ENCODE results near the gene TPMT.

The TPMT gene

DNA sequence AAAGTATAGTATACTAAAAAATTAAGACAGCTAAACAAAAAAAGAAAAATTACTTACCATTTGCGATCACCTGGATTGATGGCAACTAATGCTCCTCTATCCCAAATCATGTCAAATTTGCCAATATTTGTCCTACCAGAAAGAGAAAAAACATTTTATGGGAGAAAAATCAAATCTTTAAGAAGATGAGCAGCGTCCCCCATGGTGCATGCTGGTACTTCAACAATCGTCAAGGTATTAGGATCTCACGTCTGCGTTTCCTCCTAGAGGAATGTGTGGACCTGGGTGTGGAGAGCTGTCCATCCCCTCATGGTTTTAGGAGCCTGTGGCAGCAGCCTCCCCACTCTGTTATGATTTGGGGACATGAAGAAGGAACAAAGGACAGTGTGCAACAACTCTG lies 16.0 kb downstream of the TPMT start:
- Histone ChIP-seq H3K4me3 (ENCODE audit: low read length) (no peak overlapping the region), H3K9me2 (replicated peaks; ENCODE audit: insufficient read depth, low read length) (no peaks in the 10 kb centered on the region), H3K9ac (ENCODE audit: low read length) (no peak overlapping the region), H3K79me2 (ENCODE audit: low read length) (no peaks in the 10 kb centered on the region), H3F3A (ENCODE audit: insufficient read depth, low read length) (no peaks in the 10 kb centered on the region), H3K4me2 (ENCODE audit: low read depth, low read length) (no peak overlapping the region), H4K20me1 (ENCODE audit: insufficient read depth, low read length) (no peaks in the 10 kb centered on the region), H3K27me3 (replicated peaks; ENCODE audit: insufficient read depth, low read length) (no peaks in the 10 kb centered on the region), H3K27ac (ENCODE audit: low read length) (no peak overlapping the region), H3K36me3 (replicated peaks; ENCODE audit: insufficient read depth, low read length) (no peaks in the 10 kb centered on the region), H3K4me1 (ENCODE audit: low read length) (no peaks in the 10 kb centered on the region), H3K9me3 (replicated peaks; ENCODE audit: insufficient read depth, low read length) (no peaks in the 10 kb centered on the region), H2AFZ (ENCODE audit: low read length) (no peak overlapping the region)
- DNase-seq = no peak
- TF ChIP-seq EZH2phosphoT487 (IDR thresholded peaks at IDR 0.05; ENCODE audit: low read length) (no peak), EZH2 (optimal IDR thresholded peaks at IDR 0.05; ENCODE audit: low read depth, low read length) (no peak)
- TF ChIP-seq, protein P1, sequence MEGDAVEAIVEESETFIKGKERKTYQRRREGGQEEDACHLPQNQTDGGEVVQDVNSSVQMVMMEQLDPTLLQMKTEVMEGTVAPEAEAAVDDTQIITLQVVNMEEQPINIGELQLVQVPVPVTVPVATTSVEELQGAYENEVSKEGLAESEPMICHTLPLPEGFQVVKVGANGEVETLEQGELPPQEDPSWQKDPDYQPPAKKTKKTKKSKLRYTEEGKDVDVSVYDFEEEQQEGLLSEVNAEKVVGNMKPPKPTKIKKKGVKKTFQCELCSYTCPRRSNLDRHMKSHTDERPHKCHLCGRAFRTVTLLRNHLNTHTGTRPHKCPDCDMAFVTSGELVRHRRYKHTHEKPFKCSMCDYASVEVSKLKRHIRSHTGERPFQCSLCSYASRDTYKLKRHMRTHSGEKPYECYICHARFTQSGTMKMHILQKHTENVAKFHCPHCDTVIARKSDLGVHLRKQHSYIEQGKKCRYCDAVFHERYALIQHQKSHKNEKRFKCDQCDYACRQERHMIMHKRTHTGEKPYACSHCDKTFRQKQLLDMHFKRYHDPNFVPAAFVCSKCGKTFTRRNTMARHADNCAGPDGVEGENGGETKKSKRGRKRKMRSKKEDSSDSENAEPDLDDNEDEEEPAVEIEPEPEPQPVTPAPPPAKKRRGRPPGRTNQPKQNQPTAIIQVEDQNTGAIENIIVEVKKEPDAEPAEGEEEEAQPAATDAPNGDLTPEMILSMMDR (IDR thresholded peaks at IDR 0.05; ENCODE audit: low read length) = no peak

GRCh38 chr6:18136260-18136659 lies 18.6 kb downstream of the TPMT start:
- no peaks in the 10 kb centered on the region for H3K36me3 ChIP-seq (replicated peaks; ENCODE audit: insufficient read depth, low read length)
- H3K27ac ChIP-seq (ENCODE audit: low read length) = no peak overlapping the region
- H3K4me2 ChIP-seq (ENCODE audit: low read depth, low read length) = no peak overlapping the region
- H3F3A ChIP-seq (ENCODE audit: insufficient read depth, low read length) = no peaks in the 10 kb centered on the region
- H2AFZ ChIP-seq (ENCODE audit: low read length) = no peak overlapping the region
- H3K27me3 ChIP-seq (replicated peaks; ENCODE audit: insufficient read depth, low read length) = no peaks in the 10 kb centered on the region
- H3K4me3 ChIP-seq (ENCODE audit: low read length) = no peak overlapping the region
- no peaks in the 10 kb centered on the region for H4K20me1 ChIP-seq (ENCODE audit: insufficient read depth, low read length)
- no peak for DNase-seq
- no peaks in the 10 kb centered on the region for H3K9me2 ChIP-seq (replicated peaks; ENCODE audit: insufficient read depth, low read length)
- H3K9me3 ChIP-seq (replicated peaks; ENCODE audit: insufficient read depth, low read length) = no peaks in the 10 kb centered on the region
- H3K4me1 ChIP-seq (ENCODE audit: low read length) = no peaks in the 10 kb centered on the region
- H3K79me2 ChIP-seq (ENCODE audit: low read length) = no peaks in the 10 kb centered on the region
- TF ChIP-seq, protein P1 (IDR thresholded peaks at IDR 0.05; ENCODE audit: low read length) = no peak
- TF ChIP-seq EZH2phosphoT487 (IDR thresholded peaks at IDR 0.05; ENCODE audit: low read length) (no peak), EZH2 (optimal IDR thresholded peaks at IDR 0.05; ENCODE audit: low read depth, low read length) (no peak)
- H3K9ac ChIP-seq (ENCODE audit: low read length) = no peak overlapping the region

DNA sequence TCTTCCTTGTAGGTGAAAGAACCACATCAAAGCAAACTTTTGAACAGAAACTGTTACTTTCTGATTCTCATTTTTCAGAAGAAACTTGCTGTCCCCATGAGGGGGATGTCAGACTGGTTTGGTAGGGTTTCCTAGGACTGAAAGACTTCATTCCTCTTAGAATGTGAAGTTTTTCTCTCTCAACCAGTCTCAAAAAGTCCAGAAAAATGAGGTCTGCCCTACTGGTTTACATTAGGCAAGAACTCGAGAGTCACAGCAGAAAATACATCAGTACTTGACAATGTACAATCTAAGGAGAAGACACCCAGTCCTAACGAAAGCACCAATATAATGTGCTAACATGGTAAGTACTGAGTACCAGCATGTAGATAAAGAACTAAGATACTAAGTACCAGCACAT lies 19.7 kb downstream of the TPMT start:
- Histone ChIP-seq H2AFZ (ENCODE audit: low read length) (no peak overlapping the region), H3K79me2 (ENCODE audit: low read length) (no peaks in the 10 kb centered on the region), H3F3A (ENCODE audit: insufficient read depth, low read length) (no peaks in the 10 kb centered on the region), H3K4me3 (ENCODE audit: low read length) (no peak overlapping the region), H3K9me2 (replicated peaks; ENCODE audit: insufficient read depth, low read length) (no peaks in the 10 kb centered on the region), H3K9me3 (replicated peaks; ENCODE audit: insufficient read depth, low read length) (no peaks in the 10 kb centered on the region), H4K20me1 (ENCODE audit: insufficient read depth, low read length) (no peaks in the 10 kb centered on the region), H3K27ac (ENCODE audit: low read length) (no peak overlapping the region), H3K4me1 (ENCODE audit: low read length) (no peaks in the 10 kb centered on the region), H3K9ac (ENCODE audit: low read length) (no peak overlapping the region), H3K4me2 (ENCODE audit: low read depth, low read length) (no peak overlapping the region), H3K36me3 (replicated peaks; ENCODE audit: insufficient read depth, low read length) (no peaks in the 10 kb centered on the region), H3K27me3 (replicated peaks; ENCODE audit: insufficient read depth, low read length) (no peaks in the 10 kb centered on the region)
- no peak for DNase-seq
- TF ChIP-seq EZH2phosphoT487 (IDR thresholded peaks at IDR 0.05; ENCODE audit: low read length) (no peak), EZH2 (optimal IDR thresholded peaks at IDR 0.05; ENCODE audit: low read depth, low read length) (no peak)
- TF ChIP-seq, protein P1 (IDR thresholded peaks at IDR 0.05; ENCODE audit: low read length) = no peak
